ENCODE measurements around the gene HOXA3.

The HOXA3 gene

DNA sequence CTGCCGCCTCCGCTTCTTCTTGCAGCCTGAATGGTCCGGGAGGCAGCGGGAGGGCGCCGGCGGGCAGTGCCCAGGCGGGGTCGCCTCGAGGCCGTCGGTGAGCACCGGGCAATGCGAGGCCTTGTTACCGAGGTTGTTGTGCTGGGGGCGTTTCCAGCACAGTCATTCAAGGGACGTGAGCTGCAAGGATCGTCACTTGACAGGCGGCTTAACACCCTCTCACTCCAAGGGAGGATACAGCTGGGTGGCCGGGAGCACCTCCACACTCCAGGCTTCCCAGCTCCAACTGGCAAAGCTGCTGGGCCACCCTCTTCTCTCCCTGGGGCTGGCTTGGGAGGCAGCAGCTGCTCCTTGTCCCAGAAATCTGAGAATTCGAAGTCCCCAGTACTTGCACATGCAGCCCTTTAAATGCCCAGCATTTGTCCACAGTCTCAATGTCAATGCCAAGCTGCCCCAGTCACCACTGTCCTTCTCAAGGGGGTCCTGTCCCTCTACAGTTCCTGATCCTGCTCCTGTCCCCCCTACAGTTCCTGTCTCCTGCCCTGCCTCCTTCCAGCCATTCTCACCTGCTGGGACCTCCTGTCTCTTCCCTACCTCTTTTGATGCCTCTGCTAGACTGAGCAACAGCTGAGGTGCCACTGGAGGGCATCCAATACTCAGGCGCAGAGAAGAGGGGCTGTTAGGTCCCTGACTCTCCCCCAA lies 37.1 kb upstream of the HOXA3 start:
- no peak for DNase-seq

DNA sequence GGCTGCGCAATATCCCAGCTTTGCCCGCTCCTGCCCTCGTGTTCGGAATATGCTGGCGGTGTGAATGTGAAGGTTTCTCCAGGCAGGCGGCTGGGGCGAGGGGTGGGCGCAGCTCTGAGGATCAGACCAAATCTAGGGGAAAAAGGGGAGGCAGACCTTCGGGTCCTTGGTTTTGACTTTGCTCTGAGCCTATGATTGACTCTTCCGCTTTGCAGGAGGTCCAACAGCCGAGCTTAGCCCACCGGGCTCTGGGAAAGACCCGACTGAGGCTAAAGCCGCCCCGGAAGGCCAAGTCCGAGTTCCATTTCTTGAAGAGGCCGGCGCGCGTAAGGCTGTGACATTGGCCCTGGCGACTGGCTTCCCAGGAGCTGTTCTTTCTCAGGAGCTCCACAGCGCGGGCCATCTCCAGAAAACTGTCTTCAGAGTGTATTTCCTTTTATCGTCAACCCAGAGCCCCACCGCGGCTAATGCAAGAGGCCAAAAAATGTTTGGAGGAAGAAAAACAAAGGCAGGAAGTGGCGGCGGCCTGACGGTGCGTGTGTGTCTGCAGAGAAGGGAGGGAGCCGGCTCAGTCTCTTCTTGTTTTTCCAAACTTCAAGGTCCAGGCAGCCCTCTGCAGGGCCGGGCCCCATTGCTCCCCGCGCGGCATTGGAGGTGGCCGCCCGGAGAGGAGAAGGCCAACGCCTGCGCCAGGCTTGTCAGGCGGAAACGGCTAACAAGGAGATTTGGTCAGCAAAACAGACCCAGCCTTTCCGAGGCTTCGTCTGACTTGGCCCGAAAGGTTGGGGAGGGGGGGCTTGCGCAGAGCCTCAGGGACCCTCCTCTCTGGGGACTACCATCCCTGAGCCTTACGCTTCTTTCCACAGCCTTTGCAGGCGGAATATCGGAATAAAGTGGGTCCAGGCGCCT lies 36.3 kb upstream of the HOXA3 start:
- no peak for DNase-seq

DNA sequence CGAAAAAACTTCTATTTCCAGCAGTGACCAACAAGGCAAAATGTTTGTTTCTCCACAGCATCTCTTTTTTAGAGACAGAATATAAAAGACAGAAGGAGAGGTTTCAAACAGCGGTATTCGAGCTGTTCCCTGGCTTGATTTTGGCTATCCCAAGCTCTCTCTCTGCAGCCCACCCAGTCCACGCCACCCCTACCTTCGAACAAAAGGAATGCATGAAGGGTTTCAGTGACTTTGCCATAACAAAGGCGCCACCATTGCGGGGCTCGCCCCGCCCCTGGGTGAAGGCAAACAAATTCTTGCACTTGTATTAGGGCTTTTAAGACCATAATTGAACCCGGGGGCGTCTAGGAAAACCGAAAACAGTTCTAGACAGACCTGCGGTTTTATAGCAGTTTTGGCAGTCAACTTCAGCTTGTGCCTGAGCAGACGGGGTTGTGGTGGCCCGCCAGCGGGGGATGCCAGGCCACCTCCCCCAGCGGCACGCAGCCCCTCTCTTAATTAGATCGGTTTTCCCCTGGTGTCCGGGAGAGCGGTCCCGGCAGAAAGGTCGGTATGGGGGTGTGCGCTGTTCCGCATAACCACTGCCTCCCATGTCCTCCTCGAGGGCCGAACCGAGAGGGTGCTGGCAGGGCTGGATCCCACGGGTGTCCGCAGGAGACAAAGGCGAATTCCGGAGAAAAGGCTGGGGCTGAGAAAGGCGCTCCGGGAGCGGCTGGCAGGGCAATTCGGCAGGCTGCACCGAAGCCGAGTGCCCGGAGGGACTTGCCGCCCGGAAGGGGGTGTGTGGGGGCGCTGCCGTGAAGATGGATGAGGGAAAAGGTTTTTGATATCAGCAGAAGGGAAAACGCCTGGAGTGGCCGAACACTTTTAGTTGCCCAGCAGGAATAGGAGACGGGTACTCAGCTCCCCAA lies 35.3 kb upstream of the HOXA3 start:
- DNase-seq, result no peak

DNA sequence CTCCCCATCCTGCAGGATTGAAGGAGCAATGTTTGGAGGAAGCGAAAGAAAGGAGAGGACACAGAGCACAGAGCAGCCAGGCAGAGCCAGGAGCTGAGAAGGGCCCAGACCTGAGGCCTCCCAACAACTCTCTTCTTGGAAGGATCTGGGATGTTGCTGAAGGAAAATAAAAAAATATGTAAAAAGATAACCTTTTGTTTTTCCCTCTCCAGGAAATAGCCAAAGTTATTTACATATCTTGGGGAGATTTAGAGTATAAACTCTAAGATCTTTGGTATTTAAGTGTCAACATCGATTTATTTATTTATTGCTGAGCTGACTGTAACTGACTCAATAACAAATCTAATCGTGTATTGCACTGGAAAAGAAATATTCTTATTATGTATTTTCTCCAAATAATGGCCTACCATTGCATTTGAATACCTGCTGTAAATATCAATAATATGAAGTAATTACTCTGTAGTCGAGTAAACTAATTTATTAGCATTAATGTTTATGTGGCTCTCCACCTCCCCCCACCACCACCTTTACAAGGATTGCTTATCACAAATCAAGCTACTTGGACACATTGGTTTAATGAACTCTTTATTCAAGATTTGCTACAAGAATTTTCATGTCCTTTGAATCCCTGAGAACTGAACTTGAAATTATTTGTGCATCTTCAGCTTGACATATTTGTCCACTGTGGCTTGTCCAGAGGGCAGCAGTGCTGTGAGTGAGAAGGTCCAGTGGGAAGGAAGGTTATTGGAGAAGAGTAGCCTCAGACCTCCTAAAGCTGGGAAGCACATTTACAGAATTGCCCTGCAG lies 34.5 kb upstream of the HOXA3 start:
- DNase-seq, result no peak

DNA sequence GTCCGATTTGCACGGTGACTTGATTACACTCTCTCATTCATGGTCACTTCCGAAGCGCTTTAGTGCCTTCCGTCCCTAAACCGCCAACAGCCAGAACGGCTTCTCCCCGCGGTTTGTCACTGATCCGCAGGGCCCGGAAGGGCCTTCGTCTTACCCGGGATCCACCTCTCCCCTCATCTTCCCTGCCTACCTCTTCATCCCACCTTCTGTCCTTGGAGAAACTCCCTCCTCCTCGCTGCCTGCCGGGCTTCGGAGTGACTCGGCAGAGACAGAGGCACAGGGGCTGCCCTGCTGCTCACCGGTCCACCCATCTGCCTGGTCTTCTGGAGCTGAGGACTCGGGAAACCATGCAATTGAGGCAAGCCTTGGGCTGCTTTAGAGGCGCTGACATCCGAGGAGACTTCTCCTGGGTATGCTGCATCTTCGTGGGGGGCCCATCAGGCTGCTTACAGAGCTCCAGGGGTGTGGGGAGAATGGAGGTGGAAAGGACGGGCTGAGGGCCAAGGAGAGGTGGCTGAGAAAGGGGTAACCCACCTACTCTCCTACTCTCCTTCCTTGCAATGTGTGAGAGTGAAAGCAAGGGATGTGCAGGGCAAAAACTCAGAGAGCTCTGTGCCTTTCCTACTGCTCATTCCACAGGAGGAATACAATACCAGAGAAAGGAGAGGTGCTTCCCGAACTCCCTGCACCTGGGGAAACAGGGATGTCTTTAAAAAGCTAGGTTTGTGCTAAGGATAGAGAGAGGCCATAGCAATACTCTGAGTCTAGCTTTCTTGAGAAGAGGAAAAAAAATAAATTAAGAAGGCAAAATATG lies 33.7 kb upstream of the HOXA3 start:
- DNase-seq, result no peak

DNA sequence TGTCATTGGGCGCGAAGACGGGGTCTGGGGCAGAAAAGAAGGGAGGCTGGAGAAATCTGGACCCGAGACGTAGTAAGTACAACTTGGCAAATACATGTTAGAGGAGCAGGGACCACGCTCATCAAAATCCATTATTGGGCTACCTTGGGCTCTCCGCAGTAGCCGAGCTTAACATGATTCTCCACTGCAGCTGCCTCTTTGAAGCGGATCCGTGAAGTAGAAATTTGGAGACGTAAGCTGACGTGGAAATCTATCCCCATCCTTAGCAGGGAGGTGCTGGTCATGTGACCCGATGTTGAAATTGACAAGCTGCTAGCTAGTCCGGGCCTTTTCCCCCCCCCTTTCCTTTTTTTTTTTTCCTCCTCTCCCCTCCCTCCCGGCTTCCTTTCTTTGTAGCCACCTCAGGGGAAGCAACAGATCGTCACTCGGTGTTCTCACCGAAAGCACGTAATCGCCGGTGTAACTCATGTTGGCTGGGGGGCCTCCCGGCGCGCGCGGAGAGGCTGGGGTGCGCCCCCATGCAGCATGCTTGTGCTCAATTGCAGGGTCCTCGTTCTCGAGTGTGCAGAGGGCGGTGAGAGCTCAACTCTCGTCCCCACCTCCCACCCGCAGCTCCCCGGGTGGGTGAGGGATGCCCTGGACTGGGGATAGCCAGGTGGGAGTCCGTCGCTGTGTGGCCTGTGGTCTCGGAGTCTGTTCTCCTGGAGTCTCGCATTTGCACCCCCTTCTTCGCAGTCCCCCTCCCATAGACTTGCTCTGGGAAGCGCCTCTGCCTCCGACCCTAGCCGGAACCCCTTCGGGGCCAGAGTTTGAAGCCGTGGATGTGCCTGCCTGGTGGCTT lies 32.9 kb upstream of the HOXA3 start, which contains the start of gene HOXA11:
Gene HOXA11, minus strand, starts transcription at position 220 of the 841 bp plus-strand sequence. Its CDS starts 88 bp downstream, at position 132.
- DNase-seq, result no peak

DNA sequence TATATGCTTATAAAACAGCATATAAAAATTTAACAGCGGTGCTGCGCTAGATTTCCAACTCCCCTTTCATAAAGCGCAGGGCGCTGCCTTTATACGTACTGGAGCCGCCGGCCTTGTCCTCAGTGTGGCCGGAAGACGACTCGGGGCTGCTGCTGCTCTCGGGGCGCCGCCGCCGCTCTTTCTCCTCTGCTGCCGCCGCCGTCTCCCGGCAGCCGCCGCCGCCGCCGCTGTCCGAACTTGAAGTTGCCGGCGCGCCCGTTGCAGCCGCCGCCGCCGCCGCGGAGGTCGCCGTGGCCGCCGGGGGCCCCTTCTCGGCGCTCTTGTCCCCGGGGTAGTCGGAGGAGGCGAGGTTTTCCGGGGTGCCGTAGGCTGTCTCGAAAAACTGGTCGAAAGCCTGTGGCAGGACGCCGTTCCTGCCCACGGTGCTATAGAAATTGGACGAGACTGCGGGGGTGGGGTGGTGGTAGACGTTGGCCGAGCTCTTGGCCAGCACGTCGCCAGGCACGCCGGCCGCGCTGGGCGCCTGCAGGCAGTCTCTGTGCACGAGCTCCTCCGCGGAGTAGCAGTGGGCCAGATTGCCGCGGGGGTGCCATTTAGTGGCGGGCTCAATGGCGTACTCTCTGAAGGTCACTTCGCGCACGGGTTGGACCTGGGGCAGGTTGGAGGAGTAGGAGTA lies 32.1 kb upstream of the HOXA3 start:
- DNase-seq, result no peak

DNA sequence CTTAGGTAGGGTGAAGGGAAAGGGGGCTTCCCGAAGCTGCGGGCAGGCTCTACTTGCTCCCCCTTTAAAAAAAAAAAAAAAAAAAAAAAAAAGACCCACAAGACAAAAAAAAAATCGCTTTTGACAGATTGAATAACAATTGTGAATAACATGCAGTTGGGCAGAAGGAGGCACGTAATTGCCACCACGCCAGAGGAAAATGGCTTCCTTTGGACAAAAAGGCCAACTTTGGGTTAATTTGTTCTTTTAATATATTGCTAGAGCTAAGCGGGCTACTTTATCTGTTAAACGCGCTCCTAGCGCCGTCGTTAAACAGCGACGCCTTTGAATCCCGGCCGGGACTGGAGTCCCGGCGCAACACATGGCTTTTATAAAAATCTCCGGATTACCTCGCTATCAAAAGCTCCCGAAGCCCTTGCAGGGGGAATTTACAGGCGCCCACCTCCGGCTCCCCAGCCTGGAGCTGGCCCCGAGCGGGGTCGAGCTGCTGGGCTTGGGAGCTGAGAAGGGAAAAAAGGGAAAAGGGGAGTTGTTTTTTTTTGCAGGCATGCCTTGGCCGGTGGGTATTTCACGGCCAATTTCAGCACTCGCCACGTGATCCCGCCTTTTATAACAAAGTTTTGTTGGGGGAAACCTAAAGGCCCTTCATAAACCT lies 31.4 kb upstream of the HOXA3 start:
- no peak for DNase-seq

DNA sequence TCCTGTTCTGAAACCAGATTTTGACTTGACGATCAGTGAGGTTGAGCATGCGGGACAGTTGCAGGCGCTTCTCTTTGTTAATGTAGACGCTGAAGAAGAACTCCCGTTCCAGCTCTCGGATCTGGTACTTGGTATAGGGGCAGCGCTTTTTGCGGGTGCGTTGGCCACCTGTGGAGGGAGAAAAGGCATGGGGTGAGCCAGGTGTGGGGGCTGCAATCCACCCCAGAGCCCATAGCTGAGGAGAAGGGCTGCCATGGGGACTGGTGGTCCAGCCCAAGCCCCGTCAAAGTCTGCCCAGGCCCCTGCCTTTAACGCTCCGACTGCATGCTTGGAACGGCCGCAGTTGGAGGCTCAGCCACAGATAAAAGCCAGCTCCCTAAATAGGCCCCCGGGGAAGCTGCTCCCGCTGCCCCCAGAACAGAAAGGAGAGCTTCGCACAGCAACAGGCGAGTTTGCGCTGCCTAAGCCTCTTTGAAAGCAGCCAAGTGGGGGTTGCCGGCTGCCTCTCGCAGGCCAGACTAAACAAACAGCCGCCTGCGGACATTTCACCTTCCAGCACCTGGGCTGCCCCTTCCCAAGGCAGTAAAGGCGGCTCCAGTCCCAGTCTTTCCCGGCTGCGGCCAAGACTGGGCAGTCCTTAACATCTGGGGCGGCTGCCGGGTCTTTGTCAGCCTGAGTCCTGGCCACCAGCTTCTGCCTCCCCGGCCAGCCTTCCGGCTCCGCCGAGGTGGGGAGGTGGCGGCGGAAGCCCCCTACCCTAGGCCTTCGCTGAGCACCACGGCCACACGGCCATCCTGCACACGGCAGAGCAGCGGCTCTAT lies 30.7 kb upstream of the HOXA3 start:
- no peak for DNase-seq

DNA sequence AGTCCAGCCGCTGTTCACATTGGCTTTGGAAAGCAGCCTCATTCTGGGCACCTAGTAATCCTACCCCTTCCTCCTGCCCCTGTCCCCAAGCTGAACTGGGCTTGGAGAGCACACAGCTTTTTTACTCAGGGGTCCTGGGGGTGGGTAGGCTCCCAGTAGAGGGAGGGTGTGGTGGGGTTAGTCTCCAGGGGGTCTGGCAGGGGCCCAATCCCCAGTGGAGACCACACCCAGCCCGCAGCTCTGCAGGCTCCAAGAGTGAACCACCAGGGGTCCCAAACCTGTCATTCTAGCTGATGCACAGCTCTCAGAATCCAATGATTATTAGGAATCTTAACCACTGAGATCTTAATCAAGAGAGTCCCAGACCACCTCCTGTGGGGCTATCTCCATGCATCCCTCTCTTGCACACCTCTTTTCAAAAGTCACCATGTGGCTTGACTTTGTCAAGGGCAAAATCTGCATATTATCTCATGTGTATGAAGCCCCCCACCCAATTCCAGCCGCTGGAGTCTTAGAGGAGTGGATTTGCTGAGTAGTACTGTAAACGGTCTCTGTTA lies 30.0 kb upstream of the HOXA3 start:
- DNase-seq, result no peak

DNA sequence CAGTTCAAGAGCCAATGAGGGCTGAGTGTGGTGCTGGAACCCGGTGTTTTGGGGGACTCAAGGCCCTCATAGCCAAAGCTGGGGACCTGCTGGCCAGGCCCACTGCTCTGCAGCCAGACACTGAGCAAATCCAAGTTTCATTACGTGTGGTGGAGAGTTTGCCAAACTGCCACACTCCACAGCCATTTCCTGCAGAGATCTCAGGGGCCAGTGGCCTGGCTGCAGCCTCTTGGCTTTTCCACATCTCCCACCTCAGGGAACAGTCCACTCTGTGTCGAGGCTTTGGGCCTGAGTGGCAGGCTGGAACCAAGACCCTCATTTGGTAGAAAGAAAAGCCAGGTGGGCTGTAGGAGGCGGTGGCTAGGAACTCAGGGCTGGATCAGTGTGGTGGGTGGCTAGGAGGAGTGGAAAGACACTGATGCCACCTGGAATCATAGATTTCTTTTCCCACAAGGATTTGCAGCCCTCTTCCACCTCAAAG lies 29.5 kb upstream of the HOXA3 start:
- DNase-seq, result no peak

DNA sequence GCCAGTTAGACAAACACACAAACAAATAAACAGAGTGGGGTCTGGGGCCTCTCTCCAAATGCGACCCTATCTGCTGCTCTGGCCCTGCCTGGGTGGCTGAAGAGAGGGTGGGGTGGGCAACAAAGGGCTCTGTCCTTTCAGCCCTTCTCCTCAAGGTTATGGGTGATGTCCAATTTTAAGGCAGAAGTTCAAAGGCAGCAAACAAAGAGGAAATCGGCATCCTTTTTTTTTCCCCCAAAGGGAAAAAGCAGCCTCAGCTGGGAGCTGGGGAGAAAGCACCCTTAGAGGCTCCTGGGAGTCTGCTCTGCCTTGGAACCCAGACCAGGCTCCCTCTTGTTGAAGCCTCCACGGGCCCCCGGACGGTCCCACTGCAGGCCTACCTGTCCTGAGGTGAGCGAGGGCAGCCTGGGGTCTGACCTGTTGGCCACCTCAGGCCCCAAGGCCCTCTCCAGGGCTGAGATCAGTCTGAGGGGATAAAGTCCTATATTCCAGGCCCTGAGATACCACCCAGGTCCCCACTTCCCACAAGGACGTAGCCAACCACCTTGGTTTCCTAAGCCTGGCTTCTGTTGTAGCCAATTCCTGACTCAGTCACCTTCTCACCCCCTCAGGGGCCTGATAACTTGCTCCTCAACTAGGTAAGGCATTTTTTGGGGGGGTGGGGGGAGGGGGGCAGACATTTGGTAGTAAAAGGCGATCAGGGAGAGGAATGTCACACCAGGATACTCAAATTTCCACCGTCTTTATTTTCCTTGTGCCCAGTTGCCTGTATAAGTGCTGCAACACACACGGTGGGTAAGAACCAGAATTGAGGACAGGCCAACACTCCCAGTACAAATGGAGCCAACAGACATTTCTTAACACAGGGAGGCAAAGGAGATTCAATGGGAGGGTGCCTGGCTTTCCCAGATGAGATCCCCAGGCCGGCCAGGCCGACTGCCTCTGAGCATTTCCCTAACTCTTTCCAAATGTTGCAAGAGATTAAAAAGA lies 28.3 kb upstream of the HOXA3 start:
- no peak for DNase-seq

DNA sequence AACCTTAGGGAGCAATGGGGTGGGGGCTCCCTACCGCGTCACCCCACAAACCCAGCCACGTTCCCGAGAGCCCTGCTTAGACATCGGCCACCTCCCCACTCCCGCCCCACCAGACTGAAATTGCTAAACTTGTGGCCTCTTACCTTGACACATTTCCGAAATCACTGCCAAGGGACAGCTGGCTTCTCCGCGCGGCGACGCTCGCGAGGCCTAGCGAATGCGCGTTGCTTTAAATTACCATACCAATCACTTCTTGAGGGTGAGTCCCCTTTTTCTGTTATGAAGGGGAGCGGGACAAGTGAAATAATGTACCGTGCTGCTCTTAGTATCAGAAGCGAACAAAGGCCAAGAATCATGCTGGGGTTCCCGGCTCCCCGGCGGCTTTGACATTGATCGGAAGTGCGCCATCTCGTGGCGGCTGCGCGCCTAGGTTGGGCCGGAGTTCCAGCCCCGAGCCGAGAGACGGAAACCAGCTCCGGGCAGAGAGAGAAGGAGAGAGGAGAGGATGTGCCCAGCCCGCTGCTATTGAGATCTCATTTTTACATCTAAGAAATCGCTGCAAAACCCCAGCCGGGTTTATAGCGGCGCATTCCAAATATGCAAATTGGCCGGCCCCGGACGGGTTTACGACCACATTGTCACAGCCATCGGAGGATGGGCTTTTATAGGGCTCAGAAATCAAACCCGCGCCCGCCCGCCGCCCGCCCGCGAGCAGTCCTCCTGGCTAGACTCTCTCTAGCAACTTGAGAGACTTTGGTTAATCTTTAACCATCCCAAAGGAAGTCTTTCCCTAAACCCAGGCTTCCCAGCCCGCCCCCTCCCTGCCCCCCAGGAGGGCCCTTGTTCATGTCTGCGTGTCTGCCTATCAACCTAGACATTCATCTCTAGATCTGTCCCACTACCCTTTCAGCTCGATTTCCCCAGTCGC lies 27.4 kb upstream of the HOXA3 start:
- DNase-seq, result no peak

DNA sequence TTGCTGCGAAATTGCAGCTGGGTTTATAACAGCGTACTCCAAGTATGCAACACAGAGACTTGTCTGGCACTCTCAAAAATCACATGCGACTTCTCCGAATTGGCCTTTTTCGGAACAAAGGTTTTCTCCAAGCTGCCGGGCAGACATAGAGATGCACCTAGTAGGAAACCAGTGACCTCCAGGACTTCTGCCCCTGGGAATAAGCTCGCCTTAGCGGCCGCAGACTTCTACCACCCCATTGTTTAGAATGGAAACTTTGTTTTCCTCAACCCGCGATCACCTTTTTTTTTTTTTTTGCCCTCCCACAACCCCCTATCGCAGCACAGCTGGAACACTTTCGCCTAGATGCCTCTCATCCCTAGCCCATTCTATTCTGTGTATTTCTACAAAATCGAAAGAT lies 26.6 kb upstream of the HOXA3 start:
- DNase-seq, result no peak

DNA sequence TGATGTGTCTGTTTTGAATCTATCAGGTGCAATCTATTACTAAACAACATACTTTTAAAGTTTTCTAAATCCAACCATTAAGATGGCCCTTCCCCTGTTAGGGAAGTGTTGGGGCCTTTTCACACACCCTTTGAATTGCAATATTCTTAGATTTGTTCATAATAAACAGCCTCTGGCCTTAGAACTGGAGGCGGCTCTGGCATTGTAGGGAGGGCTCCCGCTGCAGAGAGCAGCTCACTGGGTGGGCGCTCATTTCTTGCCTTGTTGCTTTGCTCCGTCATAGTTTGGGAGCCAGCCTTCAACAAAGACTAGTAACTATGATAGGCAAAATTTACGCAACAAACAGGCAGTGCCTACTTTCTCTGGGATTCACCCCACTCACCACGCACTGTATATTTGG lies 26.0 kb upstream of the HOXA3 start:
- DNase-seq, result no peak

Measured in NCI-H345 (cell line).